Mucosa of descending colon (tissue), 3 donors: ENCODE data around the gene S100B. TPM values are rescaled to one million over a fixed set of nuclear protein-coding genes. Genes with fewer than 3 reads are reported as not detected.
A peak's percentile ranks its signal among the peaks of the same experiment; 100 is the strongest.

Experiments
- ATAC-seq: fragments of 200-7000 bp; cut with Tn5 transposase; one replicate; pipeline ENCODE4 v1.9.1; 2020; ENCODE audit warnings: mild to moderate bottlenecking, moderate library complexity
- DNase-seq, 3 donors: peaks; one replicate each; pipeline ENCODE4 v3.0.0-alpha.2; 2020
- H3K36me3 ChIP-seq: fragments of 200-600 bp; one replicate; pipeline ENCODE4 v1.8.0; 2021; ENCODE audit warnings: low read depth, mild to moderate bottlenecking
- H3K4me1 ChIP-seq: fragments of 200-600 bp; one replicate; pipeline ENCODE4 v1.8.0; 2021; ENCODE audit warnings: low read depth, mild to moderate bottlenecking
- H3K4me3 ChIP-seq: fragments of 200-600 bp; one replicate; pipeline ENCODE4 v1.8.0; 2021; ENCODE audit warnings: mild to moderate bottlenecking
- H3K9me3 ChIP-seq: fragments of 200-600 bp; one replicate; pipeline ENCODE4 v1.8.0; 2021; ENCODE audit warnings: mild to moderate bottlenecking
- intact Hi-C, 2 donors: fragments of 100-400 bp; cut with DNase I in 1 of 2; cut with micrococcal nuclease in 1 of 2; formaldehyde crosslinking; loops; one replicate each; pipeline versions ENCODE4 v1.11.0 to v1.11.1; 2022; cut with DNase I, micrococcal nuclease
- total RNA-seq, 3 donors: library from RNA; stranded (reverse); fragmentation: NEBNext Ultra II Directional in 2 of 3; extraction: Animal tissue kit (Norgen Biotek cat#: 25700) in 2 of 3; gene quantifications; one replicate each; pipeline versions ENCODE4 v1.2.1 to v1.2.4, GENCODE V29; 2021 to 2023
- TF ChIP-seq, protein P1 (sequence below): fragments of 200-600 bp; IDR thresholded peaks from one replicate; pipeline ENCODE4 v1.8.0; 2022; ENCODE audit warnings: antibody characterized with exemption, mild to moderate bottlenecking
- donor health status: DM: no; HTN: no; CAD: no; lungs with moderate emphysema.
- donor health status: DM: no; HTN: no; CAD: no.
- donor health status: DM: no; HTN: yes; CAD: no.

S100B gene
- total RNA-seq, 3 donors from 2014 or later: 2.2 to 42.2 (median 6.4) TPM

DNA sequence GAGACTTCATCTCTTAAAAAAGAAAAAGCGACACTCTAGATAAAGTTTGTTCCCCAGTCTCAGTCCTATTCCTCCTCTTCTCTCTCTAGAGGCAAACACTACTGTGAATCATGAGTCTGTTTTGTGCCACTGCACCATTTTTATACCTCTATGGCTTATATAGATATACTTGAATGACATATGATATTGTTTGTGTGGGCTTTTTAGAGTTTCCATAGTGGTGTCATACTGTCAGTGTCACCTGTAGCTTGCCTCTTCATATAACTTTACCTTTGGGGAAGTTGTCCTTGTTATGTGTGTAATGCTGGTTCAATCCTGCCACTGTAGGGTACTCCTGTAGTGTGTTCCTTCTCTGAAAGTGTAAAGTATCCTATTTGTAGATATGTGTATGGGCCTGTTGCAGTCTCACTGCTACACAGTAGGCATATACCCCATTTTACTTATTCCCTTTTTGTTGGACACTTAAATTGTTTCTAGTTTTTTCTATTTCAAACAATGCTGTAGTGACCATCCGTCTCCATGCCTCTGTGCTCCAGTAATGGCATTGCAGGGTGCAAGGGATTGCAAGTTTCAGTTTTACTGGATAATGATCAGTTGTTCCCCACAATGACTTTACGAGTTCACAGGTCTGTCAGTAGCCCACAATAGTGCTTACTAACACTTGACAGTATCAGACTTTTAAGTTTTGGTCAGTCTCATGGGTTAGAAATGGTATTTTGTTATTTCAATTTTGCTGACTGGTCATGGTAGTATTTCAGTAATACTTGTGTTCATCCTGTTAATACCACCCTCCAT, 33.3 kb upstream of the S100B start:
- H3K9me3 ChIP-seq: no peaks in the 10 kb centered on the region
- H3K36me3 ChIP-seq: no peaks in the 10 kb centered on the region
- H3K4me1 ChIP-seq: peaks cover 8% of the 10 kb centered on the region
- TF ChIP-seq, protein P1, sequence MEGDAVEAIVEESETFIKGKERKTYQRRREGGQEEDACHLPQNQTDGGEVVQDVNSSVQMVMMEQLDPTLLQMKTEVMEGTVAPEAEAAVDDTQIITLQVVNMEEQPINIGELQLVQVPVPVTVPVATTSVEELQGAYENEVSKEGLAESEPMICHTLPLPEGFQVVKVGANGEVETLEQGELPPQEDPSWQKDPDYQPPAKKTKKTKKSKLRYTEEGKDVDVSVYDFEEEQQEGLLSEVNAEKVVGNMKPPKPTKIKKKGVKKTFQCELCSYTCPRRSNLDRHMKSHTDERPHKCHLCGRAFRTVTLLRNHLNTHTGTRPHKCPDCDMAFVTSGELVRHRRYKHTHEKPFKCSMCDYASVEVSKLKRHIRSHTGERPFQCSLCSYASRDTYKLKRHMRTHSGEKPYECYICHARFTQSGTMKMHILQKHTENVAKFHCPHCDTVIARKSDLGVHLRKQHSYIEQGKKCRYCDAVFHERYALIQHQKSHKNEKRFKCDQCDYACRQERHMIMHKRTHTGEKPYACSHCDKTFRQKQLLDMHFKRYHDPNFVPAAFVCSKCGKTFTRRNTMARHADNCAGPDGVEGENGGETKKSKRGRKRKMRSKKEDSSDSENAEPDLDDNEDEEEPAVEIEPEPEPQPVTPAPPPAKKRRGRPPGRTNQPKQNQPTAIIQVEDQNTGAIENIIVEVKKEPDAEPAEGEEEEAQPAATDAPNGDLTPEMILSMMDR: no peak
- intact Hi-C loops: no loop called here
- ATAC-seq (no peak), DNase-seq (no peak)
- no peak overlapping the region for H3K4me3 ChIP-seq

DNA sequence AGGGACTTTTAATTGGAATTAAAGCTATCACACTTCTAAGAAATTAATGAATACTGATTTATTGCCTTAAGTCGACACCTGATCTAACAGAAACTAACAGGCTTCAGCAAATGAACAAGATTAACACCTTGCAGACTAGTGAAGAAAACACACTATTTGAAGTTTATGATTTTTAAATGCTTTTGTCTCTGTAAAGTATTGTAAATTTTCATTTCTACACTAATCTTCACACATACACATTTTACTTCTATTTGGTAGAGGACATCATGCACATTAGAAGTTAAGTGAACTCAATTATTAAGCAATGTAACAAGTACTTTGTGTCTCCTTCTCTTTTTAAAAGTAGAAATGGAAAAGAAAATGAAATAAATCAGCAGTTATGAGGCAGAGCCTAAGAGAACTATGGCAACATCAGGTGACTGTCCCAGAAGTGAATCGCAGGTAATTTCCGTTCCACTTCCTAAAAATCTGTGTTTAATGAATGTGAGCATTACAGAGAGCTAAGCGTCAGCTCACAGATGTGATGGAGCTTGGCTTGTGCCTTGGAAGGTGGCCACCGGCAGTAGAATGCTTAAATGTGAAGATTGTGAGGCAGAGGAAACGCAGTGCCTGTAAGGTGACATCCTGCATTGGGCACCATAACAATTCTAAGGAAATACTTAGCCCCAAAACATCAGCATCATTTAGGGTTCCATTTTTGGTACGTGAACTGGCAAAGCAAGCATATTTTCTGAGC, 31.8 kb upstream of the S100B start:
- H3K36me3 ChIP-seq: no peaks in the 10 kb centered on the region
- H3K4me1 ChIP-seq: peaks cover 8% of the 10 kb centered on the region
- H3K9me3 ChIP-seq: no peaks in the 10 kb centered on the region
- TF ChIP-seq, protein P1: no peak
- no peak for DNase-seq
- no peak for ATAC-seq
- intact Hi-C loops: no loop called here
- H3K4me3 ChIP-seq: no peak overlapping the region

DNA sequence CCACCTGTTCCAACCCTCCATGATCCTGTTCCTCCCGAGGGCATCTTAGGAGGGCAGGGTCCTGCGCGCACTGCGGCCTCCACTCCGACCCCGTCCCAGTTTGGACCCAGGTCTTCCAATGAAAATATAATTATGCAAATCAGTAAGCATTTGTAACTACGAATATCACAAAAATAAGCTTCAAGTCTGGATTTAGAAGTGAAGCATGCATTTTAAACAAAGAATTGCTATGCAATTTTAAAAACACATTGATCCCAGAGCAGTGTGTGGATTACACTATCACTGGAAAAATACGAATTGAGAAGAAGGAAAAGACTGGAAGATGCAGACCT, 31.3 kb upstream of the S100B start:
- Histone ChIP-seq H3K4me3 (peak overlapping the region; percentile 71), H3K36me3 (no peaks in the 10 kb centered on the region), H3K9me3 (no peaks in the 10 kb centered on the region), H3K4me1 (peaks cover 8% of the 10 kb centered on the region)
- DNase-seq (no peak), ATAC-seq (no peak)
- TF ChIP-seq, protein P1: no peak
- intact Hi-C loops: no loop called here

DNA sequence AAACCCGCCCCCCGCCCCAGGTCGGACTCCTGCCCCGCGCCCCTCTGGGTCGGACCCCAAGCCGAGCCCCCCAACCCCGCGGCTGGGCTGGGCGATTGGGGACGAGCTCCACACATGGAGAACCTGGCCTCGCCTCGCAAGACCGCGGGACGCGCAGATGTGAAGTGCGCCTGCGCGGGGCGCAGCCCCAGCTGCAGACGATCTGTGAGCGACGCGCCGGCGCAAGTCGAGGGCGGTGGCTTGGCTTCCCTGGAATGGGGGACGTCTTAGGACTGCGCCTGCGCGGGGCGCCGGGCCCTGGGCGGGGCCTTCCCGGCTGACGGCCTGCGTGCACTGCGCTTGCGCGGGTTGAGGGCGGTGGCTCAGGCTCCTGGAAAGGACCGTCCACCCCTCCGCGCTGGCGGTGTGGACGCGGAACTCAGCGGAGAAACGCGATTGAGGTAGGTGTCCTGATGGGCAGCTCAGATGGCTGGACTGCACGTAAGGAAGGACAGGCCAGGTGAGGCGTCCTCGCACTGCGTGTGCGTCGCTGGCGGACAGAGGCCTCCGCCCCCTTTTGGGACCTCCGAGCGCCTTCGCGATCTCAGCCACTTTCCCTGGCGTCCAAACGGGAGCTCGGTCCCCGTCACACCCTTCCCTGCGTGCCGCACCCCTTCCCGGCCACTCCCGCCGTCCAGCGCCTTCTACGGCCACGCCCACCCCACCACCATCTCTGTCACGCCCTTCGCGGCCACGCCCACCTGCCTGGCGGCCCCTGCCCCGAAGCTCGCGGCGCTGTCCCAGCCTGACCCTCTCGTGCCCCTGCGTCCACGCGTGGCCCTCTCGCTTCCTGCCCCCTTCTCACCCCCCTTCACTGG, 30.7 kb upstream of the S100B start, which contains the start of gene PRMT2:
PRMT2 (plus strand) TSS at position 351 of the 857 bp plus-strand sequence. CDS start 1,278 bp downstream, outside the sequence.
- Histone ChIP-seq H3K9me3 (no peaks in the 10 kb centered on the region), H3K36me3 (no peaks in the 10 kb centered on the region), H3K4me3 (peak within 1 kb of the TSS; percentile 71), H3K4me1 (peaks cover 8% of the 10 kb centered on the region)
- TF ChIP-seq, protein P1: no peak
- DNase-seq (peak; percentile 97 to 100 (median 99)), ATAC-seq (peak; percentile 97)
- intact Hi-C loops: no loop called here

DNA sequence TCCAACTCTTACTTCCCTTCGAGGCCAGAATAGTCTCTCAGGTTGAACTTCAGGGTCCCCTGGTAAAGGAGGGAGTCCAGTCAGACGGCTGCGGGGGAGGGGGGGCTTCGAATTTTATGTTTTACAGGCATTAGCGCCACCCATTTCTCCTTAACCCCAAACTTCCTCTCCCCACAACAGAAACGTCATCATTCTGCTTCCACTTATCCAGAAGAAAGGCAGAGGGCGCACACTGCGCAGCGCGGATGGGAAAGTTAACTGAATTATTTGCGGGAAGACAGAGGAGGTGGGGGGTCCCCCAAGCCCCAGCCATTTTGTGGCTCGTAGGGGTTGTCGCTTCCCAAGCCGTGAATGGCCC, 30.1 kb upstream of the S100B start:
- Histone ChIP-seq H3K9me3 (no peaks in the 10 kb centered on the region), H3K4me3 (no peak overlapping the region), H3K4me1 (peaks cover 8% of the 10 kb centered on the region), H3K36me3 (no peaks in the 10 kb centered on the region)
- TF ChIP-seq, protein P1: no peak
- DNase-seq (peak in 1 of 3 donors; percentile 75), ATAC-seq (peak; percentile 49)
- intact Hi-C loops: no loop called here
